Karpas-422 (cell line): ENCODE measurements around the gene LSM11. TPM values are rescaled to one million over a fixed set of nuclear protein-coding genes. Genes with fewer than 3 reads are reported as not detected.

Experiments used
- DNase-seq: peaks from one replicate; pipeline ENCODE4 v3.0.0-alpha.2; 2015
- H2AFZ ChIP-seq: fragments of 200-600 bp; sonication (generic); 2 replicates; pipeline ENCODE4 v1.6.1; 2014; ENCODE audit warnings: antibody characterized with exemption, low read length, mixed read lengths
- H3K27ac ChIP-seq: fragments of 200-600 bp; sonication (generic); 2 replicates; pipeline ENCODE4 v1.5.1; 2014; ENCODE audit warnings: mild to moderate bottlenecking, low read length, moderate library complexity
- H3K27me3 ChIP-seq: fragments of 200-600 bp; sonication (generic); 2 replicates; pipeline ENCODE4 v1.6.1; 2014; ENCODE audit warnings: low read length, mixed read lengths
- H3K36me3 ChIP-seq: fragments of 200-600 bp; sonication (generic); 2 replicates; pipeline ENCODE4 v1.6.1; 2014; ENCODE audit warnings: low read length, mixed read lengths; ENCODE audit not compliant: insufficient read depth
- H3K4me1 ChIP-seq: fragments of 200-600 bp; sonication (generic); 2 replicates; pipeline ENCODE4 v1.6.1; 2014; ENCODE audit warnings: mild to moderate bottlenecking, low read length, mixed read lengths
- H3K4me2 ChIP-seq: fragments of 200-600 bp; sonication (generic); 2 replicates; pipeline ENCODE4 v1.6.1; 2014; ENCODE audit warnings: low read length, low read depth, mild to moderate bottlenecking; ENCODE audit not compliant: poor library complexity, severe bottlenecking
- H3K4me3 ChIP-seq: fragments of 200-600 bp; sonication (generic); 2 replicates; pipeline ENCODE4 v1.5.1; 2014; ENCODE audit warnings: mild to moderate bottlenecking, antibody characterized with exemption, low read length, mixed read lengths
- H3K79me2 ChIP-seq: fragments of 200-600 bp; sonication (generic); 2 replicates; pipeline ENCODE4 v1.6.1; 2014; ENCODE audit warnings: mild to moderate bottlenecking, low read length, mixed read lengths
- H3K9ac ChIP-seq: fragments of 200-600 bp; sonication (generic); 2 replicates; pipeline ENCODE4 v1.6.0; 2014; ENCODE audit warnings: low read length
- H3K9me2 ChIP-seq: fragments of 200-600 bp; sonication (generic), shearing (Covaris generic); replicated peaks from 2 replicates; pipeline ENCODE4 v1.6.0; 2014; ENCODE audit warnings: mild to moderate bottlenecking, low read length, moderate library complexity; ENCODE audit not compliant: insufficient read depth
- H3K9me3 ChIP-seq: fragments of 300-700, 200-600 bp; sonication (generic); 2 replicates; pipeline ENCODE4 v1.6.1; 2014; ENCODE audit warnings: low read length, mixed read lengths
- H4K20me1 ChIP-seq: fragments of 200-600 bp; sonication (generic); 2 replicates; pipeline ENCODE4 v1.6.1; 2014; ENCODE audit warnings: mild to moderate bottlenecking, antibody characterized with exemption, low read length, low read depth; ENCODE audit not compliant: insufficient read depth
- total RNA-seq: library from RNA; depleted of rRNA; stranded (reverse); fragments of >200 nt; shearing (Covaris generic); gene quantifications from 2 replicates; pipeline ENCODE4 v1.2.3, GENCODE V29; 2014; ENCODE audit warnings: low replicate concordance

LSM11 gene
- total RNA-seq, 1 experiment from 2014 or later, result 5.7 TPM

DNA sequence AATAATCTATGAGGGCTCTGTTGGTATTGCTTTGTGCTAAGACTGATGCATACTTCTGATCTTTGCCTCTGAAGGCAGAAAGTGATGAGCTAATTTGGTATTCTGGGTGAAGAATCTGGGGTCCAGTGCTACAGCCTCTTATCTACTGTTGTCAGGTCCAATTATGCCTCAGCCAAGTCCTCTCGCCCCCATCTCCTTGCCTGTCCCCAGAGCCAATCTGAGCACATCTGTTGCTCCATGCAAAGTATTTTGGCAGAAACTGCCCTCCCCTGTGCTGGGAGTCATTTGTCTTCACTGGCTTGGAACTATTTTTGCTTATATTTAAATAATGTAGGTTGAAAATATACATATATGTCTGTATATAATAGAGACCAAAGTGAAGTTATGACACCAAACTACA is 23.4 kb downstream of the LSM11 start:
- H3K79me2 ChIP-seq, result no peaks in the 10 kb centered on the region
- no peaks in the 10 kb centered on the region for H4K20me1 ChIP-seq
- H3K9me3 ChIP-seq, result no peaks in the 10 kb centered on the region
- no peak overlapping the region for H3K9ac ChIP-seq
- no peaks in the 10 kb centered on the region for H3K9me2 ChIP-seq
- H3K27me3 ChIP-seq, result no peaks in the 10 kb centered on the region
- H3K4me1 ChIP-seq, result peaks cover 8% of the 10 kb centered on the region; the same call in 1 of the 2 replicates
- no peak overlapping the region for H3K27ac ChIP-seq
- no peak overlapping the region for H2AFZ ChIP-seq
- H3K36me3 ChIP-seq, result no peaks in the 10 kb centered on the region
- DNase-seq, result no peak
- H3K4me3 ChIP-seq, result no peak overlapping the region
- H3K4me2 ChIP-seq, result no peak overlapping the region

DNA sequence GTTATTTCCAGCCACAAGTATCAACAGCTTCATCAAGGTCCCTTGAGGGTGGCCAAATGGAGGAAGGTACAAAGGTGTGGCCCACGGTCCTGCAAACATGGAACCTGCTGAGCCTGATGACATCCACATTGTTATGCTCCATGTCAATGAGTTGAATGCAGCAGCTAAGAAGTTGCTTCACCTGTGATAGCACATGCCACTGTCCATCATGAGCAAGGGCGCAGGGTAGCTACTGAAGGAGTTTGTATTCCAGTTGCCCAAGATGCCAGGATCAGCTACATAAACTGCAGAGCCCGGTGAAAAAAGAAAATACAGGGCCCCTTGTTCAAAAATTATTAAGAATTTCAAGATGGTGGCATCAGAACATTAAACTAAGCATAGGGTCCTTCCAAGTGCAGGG is 24.2 kb downstream of the LSM11 start:
- no peaks in the 10 kb centered on the region for H4K20me1 ChIP-seq
- no peaks in the 10 kb centered on the region for H3K36me3 ChIP-seq
- no peak overlapping the region for H3K27ac ChIP-seq
- H3K79me2 ChIP-seq, result no peaks in the 10 kb centered on the region
- H3K4me3 ChIP-seq, result no peak overlapping the region
- no peaks in the 10 kb centered on the region for H3K9me2 ChIP-seq
- no peak overlapping the region for H3K4me2 ChIP-seq
- H2AFZ ChIP-seq, result no peak overlapping the region
- H3K9ac ChIP-seq, result no peak overlapping the region
- no peaks in the 10 kb centered on the region for H3K27me3 ChIP-seq
- H3K4me1 ChIP-seq, result peaks cover 8% of the 10 kb centered on the region; the same call in 1 of the 2 replicates
- no peaks in the 10 kb centered on the region for H3K9me3 ChIP-seq
- DNase-seq, result no peak

DNA sequence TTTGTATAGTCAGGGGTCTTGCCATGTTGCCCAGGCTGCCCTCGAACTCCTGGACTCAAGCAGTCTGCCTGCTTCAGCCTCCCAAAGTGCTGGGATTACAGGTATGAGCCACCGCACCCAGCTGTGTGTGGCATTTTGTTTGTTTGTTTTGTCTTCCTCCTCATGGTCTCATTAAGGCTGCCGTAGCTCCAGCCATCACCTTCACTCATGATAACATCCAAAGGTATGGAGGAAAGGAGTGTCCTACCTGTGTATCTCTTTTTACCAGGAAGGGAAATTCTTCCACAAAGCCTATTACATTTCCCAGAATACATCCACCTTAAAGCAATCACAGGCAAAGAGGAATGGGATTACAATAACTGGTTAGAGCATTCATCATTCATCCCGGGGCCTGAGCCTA is 27.2 kb downstream of the LSM11 start:
- no peak overlapping the region for H3K4me3 ChIP-seq
- no peaks in the 10 kb centered on the region for H4K20me1 ChIP-seq
- H3K27me3 ChIP-seq, result no peaks in the 10 kb centered on the region
- no peak overlapping the region for H3K27ac ChIP-seq
- H3K9me3 ChIP-seq, result no peaks in the 10 kb centered on the region
- no peak overlapping the region for H3K4me2 ChIP-seq
- DNase-seq, result no peak
- no peaks in the 10 kb centered on the region for H3K36me3 ChIP-seq
- H3K9ac ChIP-seq, result no peak overlapping the region
- H3K4me1 ChIP-seq, result peaks cover 8% of the 10 kb centered on the region; the same call in 1 of the 2 replicates
- H2AFZ ChIP-seq, result no peak overlapping the region
- H3K9me2 ChIP-seq, result no peaks in the 10 kb centered on the region
- no peaks in the 10 kb centered on the region for H3K79me2 ChIP-seq

DNA sequence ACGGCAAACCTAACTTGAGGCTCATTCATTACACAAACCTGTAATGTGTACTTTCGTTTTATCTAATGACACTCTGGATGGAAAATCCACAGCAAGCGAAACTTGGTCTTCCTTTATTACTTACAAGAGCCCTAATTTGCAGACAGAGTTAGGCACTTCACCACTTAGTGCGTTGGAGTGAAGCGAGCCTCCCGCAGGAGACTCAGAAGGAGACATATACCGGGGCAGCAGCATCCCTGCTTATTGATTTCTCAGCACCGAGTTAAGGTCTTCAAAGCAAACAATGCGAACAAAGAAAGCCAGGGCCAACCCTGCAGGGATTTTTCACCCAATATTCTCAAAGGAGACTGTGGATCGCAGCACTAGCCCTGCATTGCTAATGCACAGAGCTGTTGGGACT is 28.6 kb downstream of the LSM11 start:
- no peaks in the 10 kb centered on the region; the same call in 1 of the 2 replicates for H3K4me1 ChIP-seq
- no peak overlapping the region for H3K4me2 ChIP-seq
- H3K79me2 ChIP-seq, result no peaks in the 10 kb centered on the region
- H3K9me3 ChIP-seq, result no peaks in the 10 kb centered on the region
- no peaks in the 10 kb centered on the region for H4K20me1 ChIP-seq
- no peaks in the 10 kb centered on the region for H3K36me3 ChIP-seq
- no peaks in the 10 kb centered on the region for H3K9me2 ChIP-seq
- H3K27me3 ChIP-seq, result no peaks in the 10 kb centered on the region
- H3K27ac ChIP-seq, result no peak overlapping the region
- no peak for DNase-seq
- H2AFZ ChIP-seq, result no peak overlapping the region
- H3K9ac ChIP-seq, result no peak overlapping the region
- H3K4me3 ChIP-seq, result no peak overlapping the region

DNA sequence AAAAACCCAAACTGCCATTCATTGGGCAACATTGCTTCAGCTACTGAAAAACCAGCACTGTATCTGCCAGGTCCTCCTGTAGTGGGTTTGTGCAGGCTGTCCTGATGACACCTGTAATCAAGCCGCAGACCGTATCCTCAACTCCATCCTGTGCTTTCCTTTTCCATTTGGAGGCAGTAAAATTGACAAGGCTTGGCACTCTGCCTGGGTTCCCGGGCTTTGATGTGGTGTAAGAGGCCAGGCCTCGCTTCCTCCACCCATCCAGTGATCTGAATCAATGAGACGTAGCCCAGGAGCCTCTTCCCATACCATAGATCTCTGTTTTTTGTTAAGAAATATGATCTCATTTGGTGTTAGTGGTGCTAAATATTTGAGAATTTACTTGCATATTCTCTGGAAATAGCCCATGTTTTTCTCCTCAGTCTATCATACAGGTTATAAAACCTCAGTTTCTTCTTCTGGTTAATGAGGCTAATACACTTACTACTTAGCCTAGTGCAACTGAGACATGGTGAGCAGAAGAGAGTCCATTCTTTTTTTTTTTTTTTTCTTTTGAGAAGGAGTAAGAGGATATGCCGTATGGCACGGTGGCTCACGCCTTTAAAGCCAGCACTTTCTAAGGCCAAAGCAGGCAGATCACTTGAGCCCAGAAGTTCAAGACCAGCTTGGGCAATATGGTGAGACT is 34.8 kb downstream of the LSM11 start:
- Histone ChIP-seq H3K27ac (no peak overlapping the region), H3K4me1 (no peaks in the 10 kb centered on the region), H3K4me3 (no peak overlapping the region), H3K36me3 (no peaks in the 10 kb centered on the region), H2AFZ (no peak overlapping the region), H3K79me2 (no peaks in the 10 kb centered on the region), H3K27me3 (no peaks in the 10 kb centered on the region), H3K9me3 (no peaks in the 10 kb centered on the region), H3K9ac (no peak overlapping the region), H3K9me2 (no peaks in the 10 kb centered on the region), H4K20me1 (no peaks in the 10 kb centered on the region), H3K4me2 (no peak overlapping the region)
- no peak for DNase-seq

DNA sequence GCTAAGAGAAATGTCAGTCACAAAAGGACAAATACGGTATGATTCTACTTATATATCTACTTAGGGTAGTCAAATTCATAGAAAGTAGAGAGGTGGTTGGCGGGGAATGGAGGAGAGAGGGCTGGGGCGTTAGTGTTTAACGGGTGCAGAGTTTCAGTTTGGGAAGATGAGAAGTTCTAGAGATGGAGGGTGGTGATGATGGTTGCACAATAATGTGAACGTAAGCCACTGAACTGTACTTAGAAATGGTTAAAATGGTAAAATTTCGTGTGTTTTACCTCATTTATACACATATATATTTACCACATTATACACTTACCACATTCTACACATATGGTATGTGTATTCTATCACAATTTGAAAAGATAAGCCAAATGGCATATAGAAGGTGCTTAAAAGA is 35.7 kb downstream of the LSM11 start:
- H4K20me1 ChIP-seq, result no peaks in the 10 kb centered on the region
- no peak overlapping the region for H3K27ac ChIP-seq
- no peaks in the 10 kb centered on the region for H3K79me2 ChIP-seq
- no peak overlapping the region for H3K4me3 ChIP-seq
- H3K9me3 ChIP-seq, result no peaks in the 10 kb centered on the region
- no peaks in the 10 kb centered on the region for H3K4me1 ChIP-seq
- DNase-seq, result no peak
- H3K36me3 ChIP-seq, result no peaks in the 10 kb centered on the region
- no peak overlapping the region for H3K9ac ChIP-seq
- H3K4me2 ChIP-seq, result no peak overlapping the region
- no peak overlapping the region for H2AFZ ChIP-seq
- H3K9me2 ChIP-seq, result no peaks in the 10 kb centered on the region
- H3K27me3 ChIP-seq, result no peaks in the 10 kb centered on the region

DNA sequence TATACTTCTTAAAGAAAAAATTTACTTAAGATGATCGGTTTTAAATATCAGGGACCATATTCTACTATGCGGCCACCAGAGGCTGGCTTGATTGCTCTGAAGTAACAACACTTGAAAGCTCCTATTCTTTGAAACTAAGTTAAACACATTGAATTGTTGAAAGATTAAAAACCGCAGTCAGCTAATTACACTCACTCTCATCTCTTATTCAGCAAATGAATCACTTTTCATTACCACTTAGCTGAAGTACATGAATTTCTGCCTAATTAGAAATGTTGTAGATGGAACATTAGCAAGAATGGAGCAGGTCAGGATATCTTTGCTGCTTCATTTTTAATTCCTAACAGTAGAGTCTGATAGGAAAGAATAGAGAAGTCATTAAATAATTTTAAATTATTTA is 42.3 kb downstream of the LSM11 start:
- H3K4me1 ChIP-seq, result no peaks in the 10 kb centered on the region
- no peak overlapping the region for H3K9ac ChIP-seq
- H3K4me2 ChIP-seq, result no peak overlapping the region

DNA sequence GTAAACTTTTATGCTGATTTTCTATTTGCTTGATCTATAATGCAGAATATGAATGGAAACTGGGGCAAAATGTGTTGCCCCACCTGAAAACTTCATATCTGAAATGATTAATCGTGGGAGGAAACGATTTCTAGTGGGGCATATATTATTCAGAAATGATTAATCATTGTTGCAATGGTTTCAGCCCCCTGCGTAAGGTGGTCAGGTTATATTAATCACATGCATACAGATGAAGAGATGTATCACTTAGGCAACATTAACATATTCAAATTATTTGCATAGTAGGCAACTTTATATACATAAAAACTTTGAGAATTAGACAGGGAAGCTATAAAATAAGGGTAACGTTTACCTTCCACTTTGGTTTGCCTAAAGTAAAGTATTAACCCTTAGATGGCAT is 49.8 kb downstream of the LSM11 start:
- Histone ChIP-seq H3K9ac (no peak overlapping the region), H2AFZ (no peak overlapping the region)

More for the DNA sequence above, 42.3 kb downstream of the LSM11 start:
- peaks cover 9% of the 10 kb centered on the region; the same call in 1 of the 2 replicates for H3K36me3 ChIP-seq
- H3K27ac ChIP-seq, result no peak overlapping the region
- H3K9me3 ChIP-seq, result no peaks in the 10 kb centered on the region
- H3K9me2 ChIP-seq, result no peaks in the 10 kb centered on the region
- H4K20me1 ChIP-seq, result no peaks in the 10 kb centered on the region
- no peaks in the 10 kb centered on the region for H3K79me2 ChIP-seq
- no peak for DNase-seq
- no peaks in the 10 kb centered on the region for H3K27me3 ChIP-seq
- H3K4me3 ChIP-seq, result no peak overlapping the region
- H2AFZ ChIP-seq, result no peak overlapping the region

More for the DNA sequence above, 49.8 kb downstream of the LSM11 start:
- H3K79me2 ChIP-seq, result no peaks in the 10 kb centered on the region
- H3K9me3 ChIP-seq, result no peaks in the 10 kb centered on the region
- no peak overlapping the region for H3K4me2 ChIP-seq
- peaks cover 25% of the 10 kb centered on the region for H3K36me3 ChIP-seq
- H3K27ac ChIP-seq, result no peak overlapping the region
- H3K9me2 ChIP-seq, result no peaks in the 10 kb centered on the region
- no peak for DNase-seq
- H3K4me1 ChIP-seq, result no peaks in the 10 kb centered on the region
- H4K20me1 ChIP-seq, result no peaks in the 10 kb centered on the region
- H3K27me3 ChIP-seq, result no peaks in the 10 kb centered on the region
- no peak overlapping the region for H3K4me3 ChIP-seq
